Endothelial cell of umbilical vein (primary cell): Measurements from ENCODE around the gene CHRM2.

Experiments used
- EZH2 ChIP-seq: IDR thresholded peaks from 2 replicates; pipeline ENCODE4 v1.6.1; 2012; ENCODE audit warnings: borderline replicate concordance, low read depth, mild to moderate bottlenecking, moderate library complexity, low read length, inconsistent platforms; ENCODE audit not compliant: severe bottlenecking
- MYC ChIP-seq: IDR thresholded peaks from one replicate; pipeline ENCODE4 v1.6.1; 2011; ENCODE audit warnings: mild to moderate bottlenecking, low read depth, low read length
- POLR2A ChIP-seq: IDR thresholded peaks from 2 replicates; pipeline ENCODE4 v1.6.1; 2012; ENCODE audit warnings: low read depth, mild to moderate bottlenecking, control low read depth, low read length
- TF ChIP-seq, protein P1 (sequence below), 2 donors: IDR thresholded peaks; 1 replicate in 1 of 2; 2 replicates in 1 of 2; pipeline ENCODE4 v1.5.1; 2011; ENCODE audit warnings: low read length in 2 of 2, mild to moderate bottlenecking in 2 of 2, moderate library complexity in 2 of 2, control low read depth in 1 of 2, inconsistent platforms in 1 of 2, low read depth in 1 of 2; ENCODE audit not compliant: insufficient read depth in 1 of 2; ENCODE audit errors: extremely low read depth in 1 of 2

- TF ChIP-seq, protein P1, sequence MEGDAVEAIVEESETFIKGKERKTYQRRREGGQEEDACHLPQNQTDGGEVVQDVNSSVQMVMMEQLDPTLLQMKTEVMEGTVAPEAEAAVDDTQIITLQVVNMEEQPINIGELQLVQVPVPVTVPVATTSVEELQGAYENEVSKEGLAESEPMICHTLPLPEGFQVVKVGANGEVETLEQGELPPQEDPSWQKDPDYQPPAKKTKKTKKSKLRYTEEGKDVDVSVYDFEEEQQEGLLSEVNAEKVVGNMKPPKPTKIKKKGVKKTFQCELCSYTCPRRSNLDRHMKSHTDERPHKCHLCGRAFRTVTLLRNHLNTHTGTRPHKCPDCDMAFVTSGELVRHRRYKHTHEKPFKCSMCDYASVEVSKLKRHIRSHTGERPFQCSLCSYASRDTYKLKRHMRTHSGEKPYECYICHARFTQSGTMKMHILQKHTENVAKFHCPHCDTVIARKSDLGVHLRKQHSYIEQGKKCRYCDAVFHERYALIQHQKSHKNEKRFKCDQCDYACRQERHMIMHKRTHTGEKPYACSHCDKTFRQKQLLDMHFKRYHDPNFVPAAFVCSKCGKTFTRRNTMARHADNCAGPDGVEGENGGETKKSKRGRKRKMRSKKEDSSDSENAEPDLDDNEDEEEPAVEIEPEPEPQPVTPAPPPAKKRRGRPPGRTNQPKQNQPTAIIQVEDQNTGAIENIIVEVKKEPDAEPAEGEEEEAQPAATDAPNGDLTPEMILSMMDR (IDR thresholded peaks at IDR 0.05; ENCODE audit: extremely low read depth in 1 of 2, insufficient read depth in 1 of 2, low read depth in 1 of 2, low read length in 2 of 2): no peak
- TF ChIP-seq EZH2 (no peak), MYC (peak; percentile 6), POLR2A (peak; percentile 42)
These were observed 88.2 kb downstream of the CHRM2 start for GRCh38 chr7:136956671-136957070.
